ENCODE results near the gene ABHD17C.

GRCh38 chr15:80668546-80669236 is 26.4 kb upstream of the ABHD17C start:
- TF ChIP-seq CTCF (IDR thresholded peaks at IDR 0.05), result no peak
- TF ChIP-seq POLR2A (IDR thresholded peaks at IDR 0.05), result no peak
